ENCODE results near the gene ADTRP.

The ADTRP gene

GRCh38 chr6:11736601-11737000, 42.0 kb downstream of the ADTRP start:
- Histone ChIP-seq H3K79me2 (ENCODE audit: insufficient read depth, low read length) (no peaks in the 10 kb centered on the region), H3K9me3 (ENCODE audit: insufficient read depth, low read length) (no peaks in the 10 kb centered on the region), H3K36me3 (ENCODE audit: low read length) (no peaks in the 10 kb centered on the region), H3K4me3 (ENCODE audit: insufficient read depth, low read length, poor library complexity, severe bottlenecking) (no peak overlapping the region), H3K9me2 (replicated peaks; ENCODE audit: insufficient read depth, low read length) (no peaks in the 10 kb centered on the region), H3K4me2 (ENCODE audit: low read depth, low read length, poor library complexity, severe bottlenecking) (no peak overlapping the region), H4K20me1 (ENCODE audit: low read depth, low read length) (no peaks in the 10 kb centered on the region), H3K27ac (ENCODE audit: low read depth, low read length) (no peak overlapping the region), H2AFZ (ENCODE audit: low read depth, low read length, severe bottlenecking) (no peak overlapping the region), H3F3A (ENCODE audit: insufficient read depth) (no peaks in the 10 kb centered on the region), H3K27me3 (ENCODE audit: low read length) (peaks cover 3% of the 10 kb centered on the region), H3K9ac (ENCODE audit: low read length) (no peak overlapping the region)
- TF ChIP-seq EZH2phosphoT487 (conservative IDR thresholded peaks at IDR 0.05; ENCODE audit: low read length) (no peak), CTCF (IDR thresholded peaks at IDR 0.05; ENCODE audit: insufficient read depth, low read length, poor library complexity, severe bottlenecking) (no peak)

GRCh38 chr6:11734861-11735613, 43.6 kb downstream of the ADTRP start:
- H3K4me2 ChIP-seq (ENCODE audit: low read depth, low read length, poor library complexity, severe bottlenecking) = no peak overlapping the region
- no peaks in the 10 kb centered on the region for H3K9me3 ChIP-seq (ENCODE audit: insufficient read depth, low read length)
- TF ChIP-seq EZH2phosphoT487 (conservative IDR thresholded peaks at IDR 0.05; ENCODE audit: low read length) = no peak
- no peak for TF ChIP-seq CTCF (IDR thresholded peaks at IDR 0.05; ENCODE audit: insufficient read depth, low read length, poor library complexity, severe bottlenecking)

GRCh38 chr6:11732036-11732631, 46.5 kb downstream of the ADTRP start:
- TF ChIP-seq CTCF (IDR thresholded peaks at IDR 0.05; ENCODE audit: insufficient read depth, low read length, poor library complexity, severe bottlenecking) (no peak), EZH2phosphoT487 (conservative IDR thresholded peaks at IDR 0.05; ENCODE audit: low read length) (no peak)
- Histone ChIP-seq H3K9me3 (ENCODE audit: insufficient read depth, low read length) (no peaks in the 10 kb centered on the region), H3K79me2 (ENCODE audit: insufficient read depth, low read length) (no peaks in the 10 kb centered on the region), H3K27me3 (ENCODE audit: low read length) (peaks cover 3% of the 10 kb centered on the region), H3K4me2 (ENCODE audit: low read depth, low read length, poor library complexity, severe bottlenecking) (no peak overlapping the region), H3K27ac (ENCODE audit: low read depth, low read length) (no peak overlapping the region), H3F3A (ENCODE audit: insufficient read depth) (no peaks in the 10 kb centered on the region), H3K9me2 (replicated peaks; ENCODE audit: insufficient read depth, low read length) (no peaks in the 10 kb centered on the region), H2AFZ (ENCODE audit: low read depth, low read length, severe bottlenecking) (no peak overlapping the region), H4K20me1 (ENCODE audit: low read depth, low read length) (no peaks in the 10 kb centered on the region), H3K9ac (ENCODE audit: low read length) (no peak overlapping the region), H3K36me3 (ENCODE audit: low read length) (no peaks in the 10 kb centered on the region), H3K4me3 (ENCODE audit: insufficient read depth, low read length, poor library complexity, severe bottlenecking) (no peak overlapping the region)

More at GRCh38 chr6:11734861-11735613, 43.6 kb downstream of the ADTRP start:
- H3K79me2 ChIP-seq (ENCODE audit: insufficient read depth, low read length) = no peaks in the 10 kb centered on the region
- no peak overlapping the region for H2AFZ ChIP-seq (ENCODE audit: low read depth, low read length, severe bottlenecking)
- no peak overlapping the region for H3K27ac ChIP-seq (ENCODE audit: low read depth, low read length)
- no peak overlapping the region for H3K4me3 ChIP-seq (ENCODE audit: insufficient read depth, low read length, poor library complexity, severe bottlenecking)
- peaks cover 3% of the 10 kb centered on the region for H3K27me3 ChIP-seq (ENCODE audit: low read length)
- H4K20me1 ChIP-seq (ENCODE audit: low read depth, low read length) = no peaks in the 10 kb centered on the region
- H3K36me3 ChIP-seq (ENCODE audit: low read length) = no peaks in the 10 kb centered on the region
- no peaks in the 10 kb centered on the region for H3K9me2 ChIP-seq (replicated peaks; ENCODE audit: insufficient read depth, low read length)
- H3K9ac ChIP-seq (ENCODE audit: low read length) = no peak overlapping the region
- H3F3A ChIP-seq (ENCODE audit: insufficient read depth) = no peaks in the 10 kb centered on the region
